ENCODE data around the gene KIAA1958.
"Not testable (repeated sequence)": the region's sequence is repeated elsewhere in the genome, so short reads cannot be mapped to it uniquely, and the experiment has no call there.

Gene KIAA1958

GRCh38 chr9:112669326-112669725 is 182.7 kb downstream of the KIAA1958 start:
- no peak for DNase-seq (ENCODE audit: extremely low spot score)
- CTCF ChIA-PET = no interaction called here
- POLR2A ChIA-PET = no interaction called here
- TF ChIP-seq NFRKB (IDR thresholded peaks at IDR 0.05) (no peak), SUZ12 (IDR thresholded peaks at IDR 0.05) (no peak), TARDBP (IDR thresholded peaks at IDR 0.05) (no peak), SP1 (IDR thresholded peaks at IDR 0.05) (no peak), FOXA1 (IDR thresholded peaks at IDR 0.05) (no peak), ELF4 (IDR thresholded peaks at IDR 0.05) (no peak), L3MBTL2 (conservative IDR thresholded peaks at IDR 0.05) (no peak), CTBP1 (IDR thresholded peaks at IDR 0.05; ENCODE audit: borderline replicate concordance) (no peak), BHLHE40 (IDR thresholded peaks at IDR 0.05; ENCODE audit: borderline replicate concordance) (no peak), FOXM1 (IDR thresholded peaks at IDR 0.05; ENCODE audit: borderline replicate concordance) (no peak), ARNT (IDR thresholded peaks at IDR 0.05) (no peak)

DNA sequence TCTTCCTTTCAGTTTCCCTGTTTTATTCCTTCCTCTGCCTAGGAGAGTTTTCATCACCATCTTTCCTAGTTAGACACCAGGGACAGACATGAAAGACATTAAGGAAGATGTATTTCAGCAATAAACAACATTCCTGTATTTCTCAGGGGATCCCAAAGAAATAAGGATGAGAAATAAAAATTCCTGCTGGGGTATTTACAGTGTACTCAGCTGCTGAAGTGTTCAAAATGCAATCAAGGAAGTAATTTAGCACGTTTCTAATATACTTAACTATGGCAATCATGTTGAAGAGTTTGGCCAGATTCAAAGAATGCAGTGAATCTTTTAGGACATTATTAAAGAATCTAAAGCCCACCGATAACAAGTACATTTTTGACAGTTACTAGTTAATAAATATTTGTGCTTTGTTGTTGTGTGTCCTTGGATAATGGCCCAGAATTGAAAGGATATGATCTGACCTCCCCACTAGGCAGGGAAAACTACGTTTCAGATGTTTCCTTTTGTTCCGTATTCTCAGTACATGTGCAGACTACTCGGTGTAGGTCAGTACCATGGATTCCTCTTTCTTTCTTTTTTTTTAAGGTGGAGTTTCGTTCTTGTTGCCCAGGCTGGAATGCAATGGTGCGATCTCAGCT is 184.5 kb downstream of the KIAA1958 start:
- no peak for DNase-seq (ENCODE audit: extremely low spot score)
- POLR2A ChIA-PET = no interaction called here
- CTCF ChIA-PET = no interaction called here
- no peak for TF ChIP-seq CTBP1 (IDR thresholded peaks at IDR 0.05; ENCODE audit: borderline replicate concordance)
- no peak for TF ChIP-seq FOXA1 (IDR thresholded peaks at IDR 0.05)
- TF ChIP-seq FOXM1 (IDR thresholded peaks at IDR 0.05; ENCODE audit: borderline replicate concordance) = no peak
- TF ChIP-seq ZNF384 (IDR thresholded peaks at IDR 0.05) = no peak
- TF ChIP-seq L3MBTL2 (conservative IDR thresholded peaks at IDR 0.05) = no peak
- no peak for TF ChIP-seq TARDBP (IDR thresholded peaks at IDR 0.05)
- no peak for TF ChIP-seq ELF4 (IDR thresholded peaks at IDR 0.05)
- no peak for TF ChIP-seq HDGF (IDR thresholded peaks at IDR 0.05; ENCODE audit: borderline replicate concordance)
- TF ChIP-seq LEF1 (IDR thresholded peaks at IDR 0.05; ENCODE audit: borderline replicate concordance) = no peak
- no peak for TF ChIP-seq FOXK2 (IDR thresholded peaks at IDR 0.05)

DNA sequence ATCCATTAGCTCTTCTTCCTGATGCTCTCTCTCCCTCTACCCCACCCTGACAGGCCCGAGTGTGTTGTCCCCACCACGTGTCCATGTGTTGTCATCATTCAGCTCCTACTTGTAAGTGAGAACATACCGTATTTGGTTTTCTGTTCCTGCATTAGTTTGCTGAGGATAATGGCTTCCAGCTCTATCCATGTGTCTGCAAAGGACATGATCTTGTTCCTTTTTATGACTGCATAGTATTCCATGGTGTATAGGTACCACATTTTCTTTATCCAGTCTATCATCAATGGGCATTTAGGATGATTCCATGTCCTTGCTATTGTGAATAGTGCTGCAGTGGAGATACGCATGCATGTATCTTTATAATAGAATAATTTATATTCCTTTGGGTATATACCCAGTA is 186.6 kb downstream of the KIAA1958 start:
- DNase-seq (ENCODE audit: extremely low spot score); CTCF ChIA-PET; POLR2A ChIA-PET: not testable (repeated sequence)

DNA sequence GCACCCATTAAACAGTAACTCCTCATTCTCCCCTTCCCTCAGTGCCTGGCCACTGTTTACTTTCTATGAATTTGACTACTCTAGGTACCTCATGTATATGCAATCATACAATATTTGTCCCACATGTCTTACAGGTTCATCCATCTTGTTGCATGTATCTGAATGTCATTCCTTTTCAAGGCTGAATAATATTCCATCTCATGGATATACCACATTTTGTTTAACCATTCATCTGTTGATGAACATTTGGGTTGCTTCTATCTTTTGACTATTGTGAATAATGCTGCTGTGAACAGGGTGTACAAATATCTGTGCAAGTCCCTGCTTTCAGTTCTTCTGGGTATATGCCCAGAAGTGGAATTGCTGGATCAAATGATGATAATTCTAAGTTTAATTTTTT is 190.4 kb downstream of the KIAA1958 start:
- DNase-seq (ENCODE audit: extremely low spot score) = no peak

GRCh38 chr9:112680731-112681402 is 194.2 kb downstream of the KIAA1958 start:
- CTCF ChIA-PET = no interaction called here
- TF ChIP-seq L3MBTL2 (conservative IDR thresholded peaks at IDR 0.05) = no peak
- no peak for TF ChIP-seq BHLHE40 (IDR thresholded peaks at IDR 0.05; ENCODE audit: borderline replicate concordance)
- TF ChIP-seq ARNT (IDR thresholded peaks at IDR 0.05) = no peak
- TF ChIP-seq, protein P1, sequence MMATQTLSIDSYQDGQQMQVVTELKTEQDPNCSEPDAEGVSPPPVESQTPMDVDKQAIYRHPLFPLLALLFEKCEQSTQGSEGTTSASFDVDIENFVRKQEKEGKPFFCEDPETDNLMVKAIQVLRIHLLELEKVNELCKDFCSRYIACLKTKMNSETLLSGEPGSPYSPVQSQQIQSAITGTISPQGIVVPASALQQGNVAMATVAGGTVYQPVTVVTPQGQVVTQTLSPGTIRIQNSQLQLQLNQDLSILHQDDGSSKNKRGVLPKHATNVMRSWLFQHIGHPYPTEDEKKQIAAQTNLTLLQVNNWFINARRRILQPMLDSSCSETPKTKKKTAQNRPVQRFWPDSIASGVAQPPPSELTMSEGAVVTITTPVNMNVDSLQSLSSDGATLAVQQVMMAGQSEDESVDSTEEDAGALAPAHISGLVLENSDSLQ (IDR thresholded peaks at IDR 0.05) = no peak
- no peak for DNase-seq (ENCODE audit: extremely low spot score)
- POLR2A ChIA-PET = no interaction called here

More for the DNA sequence above, 190.4 kb downstream of the KIAA1958 start:
- POLR2A ChIA-PET = no interaction called here
- TF ChIP-seq BHLHE40 (IDR thresholded peaks at IDR 0.05; ENCODE audit: borderline replicate concordance) (no peak), FOXA1 (IDR thresholded peaks at IDR 0.05) (no peak), L3MBTL2 (conservative IDR thresholded peaks at IDR 0.05) (no peak), FOXK2 (IDR thresholded peaks at IDR 0.05) (no peak), LEF1 (IDR thresholded peaks at IDR 0.05; ENCODE audit: borderline replicate concordance) (no peak), NFRKB (IDR thresholded peaks at IDR 0.05) (no peak), ARNT (IDR thresholded peaks at IDR 0.05) (no peak), HDGF (IDR thresholded peaks at IDR 0.05; ENCODE audit: borderline replicate concordance) (no peak), CTBP1 (IDR thresholded peaks at IDR 0.05; ENCODE audit: borderline replicate concordance) (no peak), SUZ12 (IDR thresholded peaks at IDR 0.05) (no peak), ELF4 (IDR thresholded peaks at IDR 0.05) (no peak), ZNF384 (IDR thresholded peaks at IDR 0.05) (no peak), TARDBP (IDR thresholded peaks at IDR 0.05) (no peak), SP1 (IDR thresholded peaks at IDR 0.05) (no peak), FOXM1 (IDR thresholded peaks at IDR 0.05; ENCODE audit: borderline replicate concordance) (no peak)
- TF ChIP-seq, protein P1 (IDR thresholded peaks at IDR 0.05) = no peak
- CTCF ChIA-PET = no interaction called here

GRCh38 chr9:112689161-112689740 is 202.6 kb downstream of the KIAA1958 start:
- TF ChIP-seq FOXM1 (IDR thresholded peaks at IDR 0.05; ENCODE audit: borderline replicate concordance) = no peak
- no peak for TF ChIP-seq CTBP1 (IDR thresholded peaks at IDR 0.05; ENCODE audit: borderline replicate concordance)
- no peak for TF ChIP-seq BHLHE40 (IDR thresholded peaks at IDR 0.05; ENCODE audit: borderline replicate concordance)
- TF ChIP-seq TARDBP (IDR thresholded peaks at IDR 0.05) = no peak
- TF ChIP-seq SUZ12 (IDR thresholded peaks at IDR 0.05) = no peak
- no peak for TF ChIP-seq L3MBTL2 (conservative IDR thresholded peaks at IDR 0.05)
- no peak for TF ChIP-seq ELF4 (IDR thresholded peaks at IDR 0.05)
- TF ChIP-seq SP1 (IDR thresholded peaks at IDR 0.05) = no peak
- no peak for TF ChIP-seq FOXK2 (IDR thresholded peaks at IDR 0.05)
- TF ChIP-seq NFRKB (IDR thresholded peaks at IDR 0.05) = no peak
- no peak for TF ChIP-seq LEF1 (IDR thresholded peaks at IDR 0.05; ENCODE audit: borderline replicate concordance)
- TF ChIP-seq HDGF (IDR thresholded peaks at IDR 0.05; ENCODE audit: borderline replicate concordance) = no peak
- no peak for TF ChIP-seq FOXA1 (IDR thresholded peaks at IDR 0.05)
- no peak for TF ChIP-seq ZNF384 (IDR thresholded peaks at IDR 0.05)
- no peak for TF ChIP-seq ARNT (IDR thresholded peaks at IDR 0.05)
- CTCF ChIA-PET = no interaction called here
- no peak for DNase-seq (ENCODE audit: extremely low spot score)
- POLR2A ChIA-PET = no interaction called here
